ENCODE measurements around the gene LTBP4.

The LTBP4 gene

DNA sequence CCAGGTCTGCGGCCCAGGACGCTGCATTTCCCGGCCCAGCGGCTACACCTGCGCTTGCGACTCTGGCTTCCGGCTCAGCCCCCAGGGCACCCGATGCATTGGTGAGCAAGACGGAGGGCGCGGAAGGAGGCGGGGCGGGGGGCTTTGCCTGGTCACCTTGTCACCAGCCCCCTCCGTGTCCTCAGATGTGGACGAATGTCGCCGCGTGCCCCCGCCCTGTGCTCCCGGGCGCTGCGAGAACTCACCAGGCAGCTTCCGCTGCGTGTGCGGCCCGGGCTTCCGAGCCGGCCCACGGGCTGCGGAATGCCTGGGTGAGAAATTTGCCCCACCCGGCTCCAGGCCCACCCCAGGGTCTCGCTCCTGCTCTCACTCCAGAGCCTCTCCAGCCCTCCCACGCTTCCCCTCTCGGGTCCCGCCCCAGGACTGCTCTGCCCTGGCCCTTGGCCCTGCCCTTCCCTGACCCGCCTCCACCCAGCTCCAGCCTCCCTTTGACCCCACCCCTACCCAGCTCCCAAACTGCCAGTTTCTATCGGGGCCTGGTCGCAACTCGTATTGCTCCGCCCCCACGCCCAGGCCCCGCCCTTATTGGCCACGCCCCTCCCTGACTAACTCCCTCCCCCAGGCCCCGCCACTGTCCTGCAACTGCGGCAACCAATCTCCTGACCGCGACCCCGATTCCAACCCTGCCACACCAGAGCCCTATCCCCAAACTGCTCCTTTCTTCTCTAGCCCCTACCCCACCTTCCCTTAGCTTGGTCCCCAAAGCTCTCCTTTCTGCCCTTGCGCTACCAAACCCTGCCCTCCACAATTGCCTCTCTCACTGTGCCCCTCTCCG lies 8.6 kb downstream of the LTBP4 start:
- peak overlapping the region; percentile 64 for H3K4me3 ChIP-seq (ENCODE audit: low read depth, low read length)
- peak; percentile 74 for DNase-seq (ENCODE audit: low read depth)
- TF ChIP-seq, protein P1, sequence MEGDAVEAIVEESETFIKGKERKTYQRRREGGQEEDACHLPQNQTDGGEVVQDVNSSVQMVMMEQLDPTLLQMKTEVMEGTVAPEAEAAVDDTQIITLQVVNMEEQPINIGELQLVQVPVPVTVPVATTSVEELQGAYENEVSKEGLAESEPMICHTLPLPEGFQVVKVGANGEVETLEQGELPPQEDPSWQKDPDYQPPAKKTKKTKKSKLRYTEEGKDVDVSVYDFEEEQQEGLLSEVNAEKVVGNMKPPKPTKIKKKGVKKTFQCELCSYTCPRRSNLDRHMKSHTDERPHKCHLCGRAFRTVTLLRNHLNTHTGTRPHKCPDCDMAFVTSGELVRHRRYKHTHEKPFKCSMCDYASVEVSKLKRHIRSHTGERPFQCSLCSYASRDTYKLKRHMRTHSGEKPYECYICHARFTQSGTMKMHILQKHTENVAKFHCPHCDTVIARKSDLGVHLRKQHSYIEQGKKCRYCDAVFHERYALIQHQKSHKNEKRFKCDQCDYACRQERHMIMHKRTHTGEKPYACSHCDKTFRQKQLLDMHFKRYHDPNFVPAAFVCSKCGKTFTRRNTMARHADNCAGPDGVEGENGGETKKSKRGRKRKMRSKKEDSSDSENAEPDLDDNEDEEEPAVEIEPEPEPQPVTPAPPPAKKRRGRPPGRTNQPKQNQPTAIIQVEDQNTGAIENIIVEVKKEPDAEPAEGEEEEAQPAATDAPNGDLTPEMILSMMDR (IDR thresholded peaks at IDR 0.05; ENCODE audit: control insufficient read depth, extremely low read depth, insufficient read depth) = no peak

DNA sequence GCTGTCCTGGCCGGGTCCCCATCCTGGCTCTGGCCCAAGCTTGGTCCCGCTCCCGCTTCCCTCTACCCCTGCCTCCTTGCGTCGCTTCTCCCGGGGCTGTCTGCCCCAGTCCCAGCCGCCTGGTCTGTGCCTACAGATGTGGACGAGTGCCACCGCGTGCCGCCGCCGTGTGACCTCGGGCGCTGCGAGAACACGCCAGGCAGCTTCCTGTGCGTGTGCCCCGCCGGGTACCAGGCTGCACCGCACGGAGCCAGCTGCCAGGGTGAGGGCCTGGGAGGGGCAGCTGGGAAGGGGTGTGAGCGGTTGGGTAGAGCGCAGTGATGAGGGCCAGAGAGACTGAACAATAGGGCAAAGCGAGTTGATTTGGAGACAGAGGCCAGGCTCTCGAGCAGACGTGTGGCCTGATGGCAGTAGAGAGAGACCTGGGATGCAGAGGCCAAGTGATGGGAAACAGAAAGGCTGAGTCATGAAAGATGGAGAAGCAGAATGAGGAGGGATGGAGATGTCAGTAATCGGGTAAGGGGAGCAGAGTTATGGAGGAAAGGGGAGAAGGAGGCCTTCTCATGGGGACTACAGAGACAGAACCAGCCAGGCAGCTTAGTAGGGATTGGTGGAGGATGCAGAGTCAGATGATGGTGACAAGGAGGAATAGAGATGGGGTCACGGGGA lies 9.4 kb downstream of the LTBP4 start:
- H3K4me3 ChIP-seq (ENCODE audit: low read depth, low read length) = peak overlapping the region; percentile 64
- TF ChIP-seq, protein P1 (IDR thresholded peaks at IDR 0.05; ENCODE audit: control insufficient read depth, extremely low read depth, insufficient read depth) = no peak
- no peak for DNase-seq (ENCODE audit: low read depth)

DNA sequence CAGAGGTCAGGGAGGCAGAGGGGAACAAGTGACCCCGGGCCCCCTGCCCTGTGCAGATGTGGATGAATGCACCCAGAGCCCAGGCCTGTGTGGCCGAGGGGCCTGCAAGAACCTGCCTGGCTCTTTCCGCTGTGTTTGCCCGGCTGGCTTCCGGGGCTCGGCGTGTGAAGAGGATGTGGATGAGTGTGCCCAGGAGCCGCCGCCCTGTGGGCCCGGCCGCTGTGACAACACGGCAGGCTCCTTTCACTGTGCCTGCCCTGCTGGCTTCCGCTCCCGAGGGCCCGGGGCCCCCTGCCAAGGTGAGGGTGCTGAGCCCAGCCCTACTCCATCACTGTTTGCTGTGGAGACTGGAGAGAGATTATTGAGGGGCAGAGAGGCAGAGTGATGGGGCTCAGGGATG lies 9.9 kb downstream of the LTBP4 start:
- H3K4me3 ChIP-seq (ENCODE audit: low read depth, low read length) = peak overlapping the region; percentile 64
- no peak for DNase-seq (ENCODE audit: low read depth)
- TF ChIP-seq, protein P1 (IDR thresholded peaks at IDR 0.05; ENCODE audit: control insufficient read depth, extremely low read depth, insufficient read depth) = no peak

DNA sequence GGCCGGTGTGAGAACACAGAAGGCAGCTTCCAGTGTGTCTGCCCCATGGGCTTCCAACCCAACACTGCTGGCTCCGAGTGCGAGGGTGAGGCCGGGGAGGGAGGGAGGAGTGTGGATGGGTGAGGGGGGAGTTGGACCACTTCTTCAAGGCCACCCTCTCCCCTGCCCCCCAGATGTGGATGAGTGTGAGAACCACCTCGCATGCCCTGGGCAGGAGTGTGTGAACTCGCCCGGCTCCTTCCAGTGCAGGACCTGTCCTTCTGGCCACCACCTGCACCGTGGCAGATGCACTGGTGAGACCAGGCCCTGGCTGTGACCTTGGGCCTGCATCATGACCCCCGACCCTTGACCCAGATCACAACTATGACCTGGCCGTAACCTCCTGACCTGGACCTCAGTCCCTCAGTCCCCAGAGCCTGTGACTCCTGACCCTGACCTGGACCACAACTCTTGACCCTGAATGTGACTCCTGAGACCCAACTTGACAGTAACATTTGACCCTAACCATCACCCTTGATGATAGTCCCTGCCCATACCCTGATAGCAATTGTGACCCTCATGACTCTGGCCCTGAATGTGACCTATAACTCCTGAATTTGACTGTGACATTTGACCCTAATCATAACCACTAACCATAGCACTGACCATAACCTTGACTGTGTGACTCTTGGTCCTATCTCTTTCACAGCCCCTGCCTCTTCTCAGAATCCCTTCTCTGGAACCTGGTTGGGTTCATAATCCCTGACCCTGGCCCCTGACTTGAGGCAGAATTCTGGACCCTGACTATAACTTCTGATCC lies 10.9 kb downstream of the LTBP4 start:
- TF ChIP-seq, protein P1 (IDR thresholded peaks at IDR 0.05; ENCODE audit: control insufficient read depth, extremely low read depth, insufficient read depth) = no peak
- DNase-seq (ENCODE audit: low read depth) = no peak
- H3K4me3 ChIP-seq (ENCODE audit: low read depth, low read length) = no peak overlapping the region

DNA sequence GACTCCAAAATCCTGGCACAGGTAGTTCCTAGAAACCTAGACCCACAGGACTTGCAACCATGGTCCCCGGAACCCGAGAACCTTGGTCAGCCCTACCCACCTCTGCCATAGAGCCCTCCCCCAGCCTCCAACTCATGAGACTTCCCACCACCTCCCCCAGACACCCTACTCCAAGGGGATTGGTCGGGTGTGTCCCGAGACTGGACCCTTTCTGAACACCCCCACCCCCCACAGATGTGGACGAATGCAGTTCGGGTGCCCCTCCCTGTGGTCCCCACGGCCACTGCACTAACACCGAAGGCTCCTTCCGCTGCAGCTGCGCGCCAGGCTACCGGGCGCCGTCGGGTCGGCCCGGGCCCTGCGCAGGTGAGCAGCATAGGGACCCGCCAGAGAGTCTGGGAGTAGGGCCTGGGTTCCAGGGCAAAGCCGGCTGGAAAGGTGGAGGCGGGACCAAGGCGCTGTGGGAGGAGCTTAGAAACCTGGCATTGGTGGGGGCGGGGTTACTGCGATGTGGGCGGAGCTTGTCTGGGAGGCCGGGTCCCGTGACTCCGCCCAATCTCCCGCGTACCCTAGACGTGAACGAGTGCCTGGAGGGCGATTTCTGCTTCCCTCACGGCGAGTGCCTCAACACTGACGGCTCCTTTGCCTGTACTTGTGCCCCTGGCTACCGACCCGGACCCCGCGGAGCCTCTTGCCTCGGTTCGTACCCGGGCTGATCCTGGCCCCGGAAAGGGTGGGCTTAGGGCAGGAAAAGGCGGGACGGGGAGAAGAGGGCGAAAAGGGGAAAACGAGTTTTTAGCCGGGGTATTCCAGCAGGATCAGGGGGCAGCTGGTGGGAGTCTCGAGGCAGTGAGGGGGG lies 11.9 kb downstream of the LTBP4 start:
- TF ChIP-seq, protein P1 (IDR thresholded peaks at IDR 0.05; ENCODE audit: control insufficient read depth, extremely low read depth, insufficient read depth) = no peak
- no peak overlapping the region for H3K4me3 ChIP-seq (ENCODE audit: low read depth, low read length)
- no peak for DNase-seq (ENCODE audit: low read depth)

All from LNCaP clone FGC (cell line).